Mucosa of descending colon (tissue), 3 donors: ENCODE measurements around the gene HMGN3. TPM values are rescaled to one million over a fixed set of nuclear protein-coding genes. Genes with fewer than 3 reads are reported as not detected.

Experiments
- ATAC-seq: fragments of 200-7000 bp; cut with Tn5 transposase; one replicate; pipeline ENCODE4 v1.9.1; 2020; ENCODE audit warnings: mild to moderate bottlenecking, moderate library complexity
- DNase-seq, 3 donors: peaks; one replicate each; pipeline ENCODE4 v3.0.0-alpha.2; 2020
- H3K36me3 ChIP-seq: fragments of 200-600 bp; one replicate; pipeline ENCODE4 v1.8.0; 2021; ENCODE audit warnings: low read depth, mild to moderate bottlenecking
- H3K4me1 ChIP-seq: fragments of 200-600 bp; one replicate; pipeline ENCODE4 v1.8.0; 2021; ENCODE audit warnings: low read depth, mild to moderate bottlenecking
- H3K4me3 ChIP-seq: fragments of 200-600 bp; one replicate; pipeline ENCODE4 v1.8.0; 2021; ENCODE audit warnings: mild to moderate bottlenecking
- H3K9me3 ChIP-seq: fragments of 200-600 bp; one replicate; pipeline ENCODE4 v1.8.0; 2021; ENCODE audit warnings: mild to moderate bottlenecking
- intact Hi-C, 2 donors: fragments of 100-400 bp; cut with DNase I in 1 of 2; cut with micrococcal nuclease in 1 of 2; formaldehyde crosslinking; loops; one replicate each; pipeline versions ENCODE4 v1.11.0 to v1.11.1; 2022; cut with DNase I, micrococcal nuclease
- total RNA-seq, 3 donors: library from RNA; stranded (reverse); fragmentation: NEBNext Ultra II Directional in 2 of 3; extraction: Animal tissue kit (Norgen Biotek cat#: 25700) in 2 of 3; gene quantifications; one replicate each; pipeline versions ENCODE4 v1.2.1 to v1.2.4, GENCODE V29; 2021 to 2023
- TF ChIP-seq, protein P1 (sequence below): fragments of 200-600 bp; IDR thresholded peaks from one replicate; pipeline ENCODE4 v1.8.0; 2022; ENCODE audit warnings: antibody characterized with exemption, mild to moderate bottlenecking
- donor health status: DM: no; HTN: no; CAD: no; lungs with moderate emphysema.
- donor health status: DM: no; HTN: no; CAD: no.
- donor health status: DM: no; HTN: yes; CAD: no.

Gene HMGN3
- total RNA-seq, 3 donors from 2014 or later = 24.4 to 48.0 (median 42.6) TPM

DNA sequence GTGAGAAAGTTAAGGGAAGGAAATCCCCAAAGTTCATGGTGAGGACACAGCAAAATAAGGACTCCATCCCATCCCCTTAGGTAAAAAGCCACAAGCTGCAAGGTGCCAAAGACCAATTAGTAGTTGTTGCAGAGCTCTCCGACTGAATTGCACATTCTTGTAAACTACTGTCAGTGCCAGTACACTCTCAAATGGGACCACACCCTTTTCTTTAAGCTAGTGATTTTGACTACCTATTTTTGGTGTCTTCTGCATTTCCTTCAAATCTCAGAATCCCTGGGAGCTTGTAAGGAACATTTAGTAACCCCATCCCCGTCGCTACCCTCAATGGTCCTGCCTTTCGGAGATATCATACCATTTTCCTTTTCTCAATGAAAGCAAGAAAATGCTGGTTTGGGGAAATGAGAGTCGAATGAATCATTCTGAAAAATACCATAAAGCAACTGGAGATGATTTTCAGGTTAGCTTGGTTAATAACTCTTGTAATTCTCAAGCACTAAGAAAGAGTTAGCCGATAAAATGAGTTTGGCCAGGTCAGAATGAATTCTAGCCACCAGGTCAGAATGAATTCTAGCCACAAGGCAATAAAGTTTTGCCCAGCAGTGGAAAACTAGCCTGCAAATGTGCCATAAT, 5.2 kb upstream of the HMGN3 start:
- no peak overlapping the region for H3K4me3 ChIP-seq
- peaks cover 3% of the 10 kb centered on the region for H3K4me1 ChIP-seq
- intact Hi-C loops = no loop called here
- H3K36me3 ChIP-seq = no peaks in the 10 kb centered on the region
- TF ChIP-seq, protein P1, sequence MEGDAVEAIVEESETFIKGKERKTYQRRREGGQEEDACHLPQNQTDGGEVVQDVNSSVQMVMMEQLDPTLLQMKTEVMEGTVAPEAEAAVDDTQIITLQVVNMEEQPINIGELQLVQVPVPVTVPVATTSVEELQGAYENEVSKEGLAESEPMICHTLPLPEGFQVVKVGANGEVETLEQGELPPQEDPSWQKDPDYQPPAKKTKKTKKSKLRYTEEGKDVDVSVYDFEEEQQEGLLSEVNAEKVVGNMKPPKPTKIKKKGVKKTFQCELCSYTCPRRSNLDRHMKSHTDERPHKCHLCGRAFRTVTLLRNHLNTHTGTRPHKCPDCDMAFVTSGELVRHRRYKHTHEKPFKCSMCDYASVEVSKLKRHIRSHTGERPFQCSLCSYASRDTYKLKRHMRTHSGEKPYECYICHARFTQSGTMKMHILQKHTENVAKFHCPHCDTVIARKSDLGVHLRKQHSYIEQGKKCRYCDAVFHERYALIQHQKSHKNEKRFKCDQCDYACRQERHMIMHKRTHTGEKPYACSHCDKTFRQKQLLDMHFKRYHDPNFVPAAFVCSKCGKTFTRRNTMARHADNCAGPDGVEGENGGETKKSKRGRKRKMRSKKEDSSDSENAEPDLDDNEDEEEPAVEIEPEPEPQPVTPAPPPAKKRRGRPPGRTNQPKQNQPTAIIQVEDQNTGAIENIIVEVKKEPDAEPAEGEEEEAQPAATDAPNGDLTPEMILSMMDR = no peak
- H3K9me3 ChIP-seq = no peaks in the 10 kb centered on the region
- no peak for ATAC-seq
- DNase-seq = no peak

DNA sequence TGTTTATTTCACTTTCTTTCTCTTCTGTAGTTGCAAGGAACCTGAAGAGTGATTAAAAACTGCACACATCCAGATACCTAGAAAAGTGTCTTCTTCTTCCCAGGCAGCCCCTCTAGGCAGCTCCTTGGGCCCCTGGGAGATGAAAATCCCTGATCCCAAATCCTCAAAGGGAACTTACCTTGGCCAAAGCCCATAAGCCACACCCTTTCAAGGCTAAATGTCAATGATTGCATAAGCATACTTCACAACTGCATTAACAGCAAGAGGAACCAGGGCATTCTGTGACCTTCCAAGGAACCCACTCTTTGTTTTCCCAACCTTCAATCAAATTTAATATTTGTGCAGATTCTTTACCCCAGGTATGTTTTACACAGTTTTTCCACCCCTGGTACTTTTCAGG, 4.4 kb upstream of the HMGN3 start:
- peaks cover 3% of the 10 kb centered on the region for H3K4me1 ChIP-seq
- no peak overlapping the region for H3K4me3 ChIP-seq
- no peaks in the 10 kb centered on the region for H3K36me3 ChIP-seq
- DNase-seq (no peak), ATAC-seq (no peak)
- intact Hi-C loops = no loop called here
- H3K9me3 ChIP-seq = no peaks in the 10 kb centered on the region
- TF ChIP-seq, protein P1 = no peak

DNA sequence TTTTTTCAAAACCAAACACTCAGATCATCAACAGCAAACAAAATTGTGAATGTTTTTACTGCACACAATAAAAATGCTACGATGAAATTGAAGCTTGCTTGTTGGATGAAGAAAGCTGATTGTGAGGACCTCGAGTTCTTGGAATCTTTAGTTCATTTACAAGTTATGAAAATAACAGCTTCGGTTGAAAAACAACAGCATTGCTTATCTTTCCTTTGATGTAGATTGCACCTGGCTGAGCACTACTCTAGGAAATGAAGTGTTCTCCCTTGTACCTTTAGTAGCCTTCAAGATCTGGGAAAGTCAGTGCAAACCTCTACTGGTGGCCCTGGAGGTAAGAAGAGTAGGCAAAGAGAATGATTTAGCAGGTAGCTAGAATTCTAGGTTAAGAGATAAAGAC, 2.2 kb upstream of the HMGN3 start:
- intact Hi-C loops = no loop called here
- Histone ChIP-seq H3K36me3 (no peaks in the 10 kb centered on the region), H3K4me3 (no peak overlapping the region), H3K9me3 (no peaks in the 10 kb centered on the region), H3K4me1 (peaks cover 9% of the 10 kb centered on the region)
- no peak for ATAC-seq
- DNase-seq = no peak
- TF ChIP-seq, protein P1 = no peak

DNA sequence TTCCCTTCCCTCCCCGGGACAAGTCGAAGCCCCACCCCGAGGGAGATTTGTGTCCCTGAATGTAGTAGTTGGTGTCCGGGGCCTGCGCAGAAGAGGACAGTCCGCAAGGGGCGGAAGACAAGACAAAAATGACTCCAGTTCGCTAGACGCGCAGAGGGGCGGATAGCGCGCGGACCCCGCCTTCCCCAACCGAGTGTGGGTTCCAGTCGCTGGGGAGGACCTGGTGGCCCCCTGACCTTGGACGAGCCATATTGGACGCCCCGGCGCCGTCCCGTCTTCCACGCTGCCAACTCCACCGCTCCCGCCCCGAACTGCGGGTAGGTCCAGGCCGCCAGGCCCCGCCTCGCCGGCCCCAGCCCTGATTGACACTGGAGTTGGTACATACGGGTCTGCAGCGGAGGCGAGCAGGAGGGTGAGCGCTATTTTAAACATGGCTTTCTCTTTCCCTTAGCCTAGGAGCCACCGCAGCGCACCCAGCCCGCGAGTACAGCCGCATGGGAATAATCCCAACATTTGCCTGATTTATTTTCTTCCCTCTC, 802 bp downstream of the HMGN3 start:
- H3K36me3 ChIP-seq = no peaks in the 10 kb centered on the region
- H3K4me3 ChIP-seq = peak overlapping the region; percentile 52
- no peaks in the 10 kb centered on the region for H3K9me3 ChIP-seq
- DNase-seq (peak; percentile 87 to 93 (median 91)), ATAC-seq (peak; percentile 93)
- TF ChIP-seq, protein P1 = peak; percentile 19
- H3K4me1 ChIP-seq = peaks cover 6% of the 10 kb centered on the region
- intact Hi-C loops = loop anchor here in 1 of 2 donors (5.0 kb wide), 1 partner anchor 156 kb away; the partner anchor contains the start of gene PHIP

DNA sequence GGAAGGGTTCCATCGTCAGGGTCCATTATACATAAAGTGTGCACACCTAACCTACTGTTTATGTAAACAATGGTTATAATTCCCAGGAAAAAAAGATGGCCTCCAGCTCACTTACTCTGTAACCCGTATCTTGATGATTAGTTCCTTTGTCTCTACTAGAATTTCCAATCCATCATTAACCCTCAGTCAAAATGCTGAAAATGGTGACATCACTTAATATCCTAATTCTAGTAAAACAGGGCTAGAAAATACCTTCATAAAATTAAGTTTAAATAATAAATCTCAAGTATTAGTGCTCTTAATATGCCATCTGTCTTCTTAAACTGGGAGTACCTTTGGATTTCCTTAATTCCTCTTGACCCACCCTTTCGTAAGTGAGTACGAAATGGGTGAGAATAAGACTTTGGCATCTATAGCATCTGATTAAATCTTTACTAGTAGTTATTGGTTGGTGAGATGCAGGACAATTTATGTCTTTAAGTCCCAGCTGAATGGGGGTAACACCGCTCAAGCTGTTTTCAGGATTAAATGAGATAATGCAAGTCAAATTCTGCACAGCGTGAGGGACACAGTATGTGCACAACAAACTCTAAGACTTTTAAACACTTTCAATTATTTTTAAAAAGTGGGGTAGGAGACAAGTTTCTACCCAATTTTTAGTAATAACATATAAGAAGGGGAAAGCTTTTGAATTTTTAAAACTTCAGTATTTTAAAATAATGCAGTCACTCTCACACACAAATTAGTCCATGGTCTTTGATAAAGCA, 1.6 kb downstream of the HMGN3 start:
- peaks cover 6% of the 10 kb centered on the region for H3K4me1 ChIP-seq

More for the DNA sequence above, 1.6 kb downstream of the HMGN3 start:
- TF ChIP-seq, protein P1 = no peak
- H3K4me3 ChIP-seq = no peak overlapping the region
- H3K9me3 ChIP-seq = no peaks in the 10 kb centered on the region
- no peak for ATAC-seq
- intact Hi-C loops = loop anchor here in 1 of 2 donors (5.0 kb wide), 1 partner anchor 156 kb away; the partner anchor contains the start of gene PHIP
- no peak for DNase-seq
- H3K36me3 ChIP-seq = no peaks in the 10 kb centered on the region
